HG03521 (cell line): ENCODE measurements around the gene ZDHHC15.
"Not testable (repeated sequence)": the region's sequence is repeated elsewhere in the genome, so short reads cannot be mapped to it uniquely, and the experiment has no call there.

Source experiments
- ATAC-seq: cut with Tn5 transposase; IDR thresholded peaks from one replicate; pipeline ENCODE4 v1.9.1; 2021; ENCODE audit warnings: mild to moderate bottlenecking, moderate library complexity; ENCODE audit not compliant: unreplicated experiment

Gene ZDHHC15, protein sequence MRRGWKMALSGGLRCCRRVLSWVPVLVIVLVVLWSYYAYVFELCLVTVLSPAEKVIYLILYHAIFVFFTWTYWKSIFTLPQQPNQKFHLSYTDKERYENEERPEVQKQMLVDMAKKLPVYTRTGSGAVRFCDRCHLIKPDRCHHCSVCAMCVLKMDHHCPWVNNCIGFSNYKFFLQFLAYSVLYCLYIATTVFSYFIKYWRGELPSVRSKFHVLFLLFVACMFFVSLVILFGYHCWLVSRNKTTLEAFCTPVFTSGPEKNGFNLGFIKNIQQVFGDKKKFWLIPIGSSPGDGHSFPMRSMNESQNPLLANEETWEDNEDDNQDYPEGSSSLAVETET

DNA sequence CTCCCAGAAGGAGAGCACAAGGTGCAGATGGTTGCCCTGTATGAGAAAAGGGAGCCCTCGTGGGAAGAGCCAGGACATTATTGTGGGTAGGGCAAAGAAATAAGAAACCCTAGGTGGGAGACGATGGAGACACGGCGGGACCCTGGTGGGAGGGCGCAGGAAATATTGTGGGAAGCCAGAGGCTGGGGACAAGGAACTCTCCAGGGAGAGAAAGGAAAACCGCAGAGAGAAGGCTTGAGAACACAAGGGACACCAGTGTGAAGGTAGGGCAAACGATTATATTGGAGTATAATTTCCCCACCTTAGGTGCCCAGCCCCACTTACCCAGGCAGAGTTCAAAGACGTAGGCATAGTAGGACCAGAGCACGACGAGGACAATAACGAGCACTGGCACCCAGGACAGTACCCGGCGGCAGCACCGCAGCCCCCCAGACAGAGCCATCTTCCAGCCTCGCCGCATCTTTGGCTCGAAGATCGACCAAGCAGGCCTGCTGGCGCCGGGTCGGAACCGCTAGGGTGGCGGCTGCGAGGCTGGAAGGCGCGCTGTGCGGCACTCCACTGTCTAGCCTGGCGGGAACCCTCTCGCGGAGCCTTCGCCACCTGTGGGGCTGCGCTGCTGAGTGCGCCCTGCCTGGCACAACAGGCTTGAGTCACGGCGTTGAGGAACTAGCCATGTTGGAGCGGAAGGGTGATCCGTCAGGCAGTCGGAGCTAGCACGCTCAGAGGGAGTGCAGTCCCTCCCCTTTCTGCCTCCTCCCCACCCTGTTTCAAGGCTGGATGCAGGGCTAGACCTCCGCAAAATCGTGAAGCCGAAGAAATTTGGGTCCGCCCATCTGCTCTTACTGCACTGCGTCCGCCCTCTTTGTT lies at the start of gene ZDHHC15:
Gene ZDHHC15 (minus strand): TSS at position 473 of the 867 bp plus-strand sequence. CDS start 13 bp downstream, at position 460.
- ATAC-seq, result no peak

DNA sequence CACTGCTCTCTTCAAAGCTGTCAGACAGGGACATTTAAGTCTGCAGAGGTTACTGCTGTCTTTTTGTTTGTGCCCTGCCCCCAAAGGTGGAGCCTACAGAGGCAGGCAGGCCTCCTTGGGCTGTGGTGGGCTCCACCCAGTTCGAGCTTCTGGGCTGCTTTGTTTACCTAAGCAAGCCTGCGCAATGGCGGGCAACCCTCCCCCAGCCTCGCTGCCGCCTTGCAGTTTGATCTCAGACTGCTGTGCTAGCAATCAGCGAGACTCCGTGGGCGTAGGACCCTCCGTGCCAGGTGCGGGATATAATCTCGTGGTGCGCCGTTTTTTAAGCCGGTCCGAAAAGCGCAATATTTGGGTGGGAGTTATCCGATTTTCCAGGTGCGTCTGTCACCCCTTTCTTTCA lies 37.7 kb upstream of the ZDHHC15 start:
- ATAC-seq, result not testable (repeated sequence)

DNA sequence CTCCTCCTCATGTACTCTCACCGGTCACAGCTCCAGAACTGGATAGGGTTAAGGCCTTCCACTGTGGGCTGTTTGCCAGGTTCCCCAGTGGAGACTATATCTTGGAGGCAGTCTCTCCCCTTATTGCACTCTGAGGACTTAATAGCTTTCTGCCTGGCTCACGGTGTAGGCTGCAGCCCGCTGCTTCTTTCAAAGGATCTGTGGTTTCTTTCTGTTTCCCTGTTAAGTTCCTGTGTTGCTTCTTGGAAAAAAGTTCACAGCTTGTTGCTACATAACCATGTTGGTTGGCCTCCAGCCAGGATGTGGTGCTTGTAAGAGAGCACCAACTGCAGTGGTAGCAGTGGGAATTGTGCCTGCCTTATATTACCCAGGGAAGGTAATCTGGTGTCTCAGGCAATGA lies 24.9 kb upstream of the ZDHHC15 start:
- no peak for ATAC-seq

DNA sequence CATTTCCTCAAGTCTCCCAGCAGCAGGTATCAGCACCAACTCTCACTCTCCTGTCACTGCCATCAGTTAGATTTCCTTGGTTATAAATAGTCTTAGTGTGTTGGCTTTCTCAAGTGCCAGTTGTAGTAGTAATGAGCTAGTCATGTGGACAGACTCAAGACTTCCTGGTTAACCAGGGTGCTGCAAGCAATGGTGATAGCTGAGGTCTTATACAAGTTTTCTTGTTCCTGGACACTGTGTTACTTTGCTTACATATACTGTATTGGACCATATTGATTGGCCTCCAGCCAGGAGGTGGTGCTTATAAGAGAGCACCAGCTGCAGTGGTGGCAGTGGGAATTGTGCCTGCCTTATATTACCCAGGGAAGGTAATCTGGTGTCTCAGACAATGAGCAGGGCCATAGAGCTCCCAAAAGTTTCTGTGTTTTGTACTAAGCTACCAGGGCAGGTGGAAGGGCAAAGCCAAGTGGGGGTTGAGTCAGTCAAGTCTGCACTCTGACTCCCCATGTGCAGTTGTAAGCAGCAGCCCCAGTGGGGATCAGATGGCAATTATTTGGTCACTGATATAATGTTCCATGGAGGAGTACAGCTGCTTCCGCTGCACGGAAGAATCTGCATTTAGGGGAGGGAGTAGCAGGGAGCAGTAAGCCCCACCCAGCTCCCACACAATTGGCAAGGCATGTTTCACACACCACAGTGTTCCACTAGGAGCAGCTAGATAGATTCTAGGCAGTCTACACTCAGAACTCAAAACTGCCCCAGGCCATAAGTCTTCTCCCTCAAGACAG lies 24.1 kb upstream of the ZDHHC15 start:
- ATAC-seq, result no peak

DNA sequence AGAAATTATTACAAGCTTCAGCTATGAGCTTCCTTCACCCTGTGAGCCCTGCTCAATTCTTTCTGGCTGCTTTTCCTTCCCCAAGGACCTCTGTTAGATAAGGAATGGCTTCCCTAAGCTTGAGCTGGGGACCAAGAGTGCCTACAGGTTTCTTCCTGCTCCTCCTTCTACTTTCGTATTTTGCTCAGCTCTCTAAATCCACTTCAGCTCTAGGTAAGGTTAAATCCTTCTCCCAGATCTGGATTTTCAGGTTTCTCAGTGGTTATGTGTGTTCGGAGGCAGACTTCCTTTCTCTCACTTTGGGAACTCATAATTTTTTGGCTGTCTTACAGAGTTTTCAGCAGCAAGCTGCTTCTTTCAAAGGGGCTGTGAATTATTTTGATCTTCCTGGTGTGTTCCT lies 21.9 kb upstream of the ZDHHC15 start:
- ATAC-seq, result no peak

DNA sequence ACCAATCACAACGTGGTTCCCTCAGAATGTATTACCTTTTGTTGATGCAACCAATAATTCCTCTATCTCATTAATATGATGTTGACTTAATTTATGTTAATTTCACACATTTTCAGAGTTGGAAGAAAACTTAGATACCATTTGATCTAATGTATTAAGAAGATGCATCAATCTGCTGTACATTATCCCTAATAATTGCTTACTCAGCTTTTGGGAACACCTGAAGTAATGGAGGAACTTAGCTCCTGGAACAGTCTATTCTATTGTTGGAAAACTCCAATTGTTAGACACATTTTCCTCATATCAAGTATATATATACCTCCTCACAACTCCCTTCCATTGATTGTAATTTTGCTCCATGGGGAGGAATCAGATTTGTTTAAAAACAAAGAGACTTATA lies 38.9 kb downstream of the ZDHHC15 start:
- ATAC-seq, result no peak

DNA sequence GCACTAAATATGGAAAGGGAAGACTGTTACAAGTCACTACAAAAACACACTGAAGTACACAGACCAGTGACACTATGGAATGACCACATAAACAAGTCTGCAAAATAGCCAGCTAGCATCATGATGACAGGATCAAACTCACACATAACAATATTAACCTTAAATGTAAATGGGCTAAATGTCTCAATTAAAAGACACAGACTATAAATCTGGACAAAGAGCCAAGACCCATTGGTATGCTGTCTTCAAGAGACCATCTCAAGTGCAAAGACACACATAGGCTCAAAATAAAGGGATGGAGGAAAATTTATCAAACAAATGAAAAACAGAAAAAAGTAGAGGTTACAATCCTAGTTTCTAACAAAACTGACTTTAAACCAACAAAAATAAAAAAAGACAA lies 61.1 kb downstream of the ZDHHC15 start:
- ATAC-seq, result not testable (repeated sequence)

DNA sequence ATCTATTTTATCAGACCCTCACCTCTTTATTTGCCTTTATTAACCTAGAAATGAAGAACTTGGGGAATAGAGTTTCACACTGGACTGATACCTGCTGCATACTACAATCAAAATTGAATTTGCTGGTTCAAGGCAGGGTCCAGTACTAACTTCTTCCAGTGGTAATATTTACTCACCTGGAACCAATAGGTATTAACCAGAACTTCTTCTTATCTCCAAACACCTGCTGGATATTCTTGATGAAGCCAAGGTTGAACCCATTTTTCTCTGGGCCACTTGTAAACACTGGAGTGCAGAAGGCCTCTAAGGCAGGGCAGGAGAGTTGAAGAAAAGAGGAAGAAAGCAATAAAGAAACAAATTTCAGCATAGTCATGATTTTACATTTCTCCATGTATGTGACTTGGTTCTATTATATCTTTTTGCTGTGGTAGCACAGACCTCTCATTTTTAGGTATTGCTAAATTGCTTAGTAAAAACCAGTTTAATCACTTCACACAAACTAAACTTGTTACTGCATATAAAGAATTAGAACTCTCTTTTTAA lies 101.1 kb downstream of the ZDHHC15 start:
- no peak for ATAC-seq

DNA sequence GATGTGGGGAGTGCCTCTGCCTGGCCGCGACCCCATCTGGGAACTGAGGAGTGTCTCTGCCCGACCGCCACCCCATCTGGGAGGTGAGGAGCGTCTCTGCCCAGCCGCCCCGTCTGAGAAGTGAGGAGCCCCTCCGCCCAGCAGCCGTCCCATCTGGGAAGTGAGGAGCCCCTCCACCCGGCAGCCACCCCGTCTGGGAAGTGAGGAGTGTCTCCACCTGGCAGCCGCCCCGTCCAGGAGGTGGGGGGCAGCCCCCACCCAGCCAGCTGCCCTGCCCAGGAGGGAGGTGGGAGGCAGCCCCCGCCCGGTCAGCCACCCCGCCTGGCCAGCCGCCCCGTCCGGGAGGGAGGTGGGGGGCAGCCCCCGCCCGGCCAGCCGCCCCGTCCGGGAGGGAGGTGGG lies 115.7 kb downstream of the ZDHHC15 start:
- ATAC-seq, result not testable (repeated sequence)

DNA sequence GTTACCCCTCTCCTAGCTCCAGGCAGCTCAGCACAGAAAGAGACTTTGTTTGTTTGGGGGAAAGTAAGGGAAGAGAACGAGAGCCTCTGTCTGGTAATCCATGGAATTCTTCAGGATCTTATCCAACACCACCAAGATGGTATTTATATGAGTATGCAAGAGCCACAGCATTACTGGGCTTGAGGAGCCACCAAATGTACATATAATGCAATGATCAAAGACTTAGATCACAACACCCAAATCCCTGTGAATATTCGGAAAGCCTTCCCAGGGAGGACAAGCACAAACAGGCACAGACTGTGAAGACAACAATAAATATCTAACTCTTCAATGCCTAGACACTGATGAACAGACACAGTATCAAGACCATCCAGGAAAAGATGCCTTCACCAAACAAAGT lies 132.4 kb downstream of the ZDHHC15 start:
- ATAC-seq, result no peak

DNA sequence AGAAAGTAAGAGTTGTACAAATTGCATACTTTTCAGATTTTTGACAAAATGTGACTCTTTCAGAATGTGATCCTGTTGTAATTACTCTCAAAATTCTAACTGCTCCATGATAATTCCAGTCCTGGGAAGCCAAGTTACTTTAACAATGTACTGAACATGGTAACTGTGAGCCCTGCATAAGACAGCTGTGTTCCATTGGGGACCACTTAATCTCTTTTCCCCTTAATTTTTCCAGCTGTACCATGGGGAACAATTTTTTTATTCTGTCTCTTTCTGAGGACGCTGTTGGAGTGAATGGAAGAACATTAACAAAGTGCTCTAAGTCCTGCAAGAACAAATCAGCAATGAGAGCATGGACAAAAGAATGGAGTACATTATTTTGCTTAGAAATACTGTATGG lies 153.1 kb downstream of the ZDHHC15 start:
- ATAC-seq, result no peak

DNA sequence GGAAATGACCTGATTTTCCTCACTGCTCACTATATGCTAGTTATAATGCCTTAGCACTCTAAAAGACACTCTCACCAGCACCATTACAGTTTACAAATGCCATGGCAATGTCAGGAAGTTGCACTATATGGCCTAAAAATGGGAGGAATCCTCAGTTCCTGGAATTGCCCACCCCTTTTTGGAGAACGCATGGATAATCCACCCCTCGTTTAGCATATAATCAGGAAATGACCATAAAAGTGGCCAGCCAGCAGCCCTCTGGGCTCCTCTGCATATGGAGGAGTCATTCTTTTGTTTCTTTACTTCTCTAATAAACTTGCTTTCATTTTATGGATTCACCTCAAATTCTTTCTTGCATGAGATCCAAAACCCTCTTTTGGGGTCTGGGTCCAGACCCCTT lies 156.0 kb downstream of the ZDHHC15 start:
- no peak for ATAC-seq

DNA sequence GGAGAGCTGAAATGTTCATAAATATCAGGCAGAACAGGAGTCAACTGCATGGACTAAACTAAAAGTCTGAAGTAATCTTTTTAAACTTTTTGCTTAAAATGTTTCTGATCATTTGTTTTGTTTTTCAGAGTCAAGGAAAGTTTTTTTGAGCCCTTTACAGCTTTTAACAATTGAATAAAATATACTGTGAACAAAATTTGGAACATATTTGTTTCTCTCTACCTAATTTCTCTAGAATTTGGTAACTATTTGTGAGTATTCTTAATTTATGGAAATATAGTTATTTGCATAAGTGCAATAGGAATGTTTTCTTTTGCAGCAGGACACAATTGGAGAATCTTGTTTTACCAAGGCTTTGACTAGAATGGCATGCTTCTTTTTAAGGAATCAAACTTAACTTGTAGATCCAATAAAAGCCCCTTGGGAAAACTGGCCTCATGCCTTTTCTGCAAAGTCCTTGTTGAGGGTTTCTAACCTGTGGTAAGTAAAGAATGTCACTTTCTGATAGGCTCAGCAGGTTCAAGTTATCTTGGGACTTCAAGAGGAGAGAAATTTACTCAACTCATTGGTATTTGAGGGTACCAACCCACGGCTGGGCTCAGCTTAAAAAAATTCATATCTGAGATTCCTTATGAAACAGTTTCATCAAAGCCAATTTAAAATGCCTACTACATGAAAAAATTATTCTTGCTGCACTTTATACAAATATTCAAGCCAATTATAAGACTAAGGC lies 157.4 kb downstream of the ZDHHC15 start:
- ATAC-seq, result no peak

DNA sequence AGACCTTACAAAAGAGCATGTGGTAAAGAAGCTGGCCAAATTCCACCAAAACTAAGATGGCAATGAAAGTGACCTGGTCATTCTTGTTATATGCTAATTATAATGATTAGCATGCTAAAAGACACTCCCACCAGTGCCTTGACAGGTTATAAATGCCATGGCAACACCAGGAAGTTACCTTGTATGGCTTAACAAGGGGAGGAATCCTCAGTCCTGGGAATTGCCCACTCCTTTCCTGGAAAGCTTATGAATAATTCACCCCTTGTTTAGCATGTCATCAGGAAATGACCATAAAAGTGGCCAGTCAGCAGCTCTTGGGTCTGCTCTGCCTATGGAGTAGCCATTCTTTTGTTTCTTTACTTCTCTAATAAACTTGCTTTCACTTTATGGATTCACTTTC lies 161.0 kb downstream of the ZDHHC15 start:
- no peak for ATAC-seq

DNA sequence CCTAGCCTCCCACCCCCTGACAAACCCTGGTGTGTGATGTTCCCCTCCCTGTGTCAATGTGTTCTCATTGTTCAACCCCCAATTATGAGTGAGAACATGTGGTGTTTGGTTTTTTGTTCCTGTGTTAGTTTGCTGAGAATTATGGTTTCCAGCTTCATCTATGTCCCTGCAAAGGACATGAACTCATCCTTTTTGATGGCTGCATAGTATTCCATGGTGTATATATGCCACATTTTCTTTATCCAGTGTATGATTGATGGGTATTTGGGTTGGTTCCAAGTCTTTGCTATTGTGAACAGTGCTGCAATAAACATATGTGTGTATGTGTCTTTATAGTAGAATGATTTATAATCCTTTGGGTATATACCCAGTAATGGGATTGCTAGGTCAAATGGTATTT lies 174.2 kb downstream of the ZDHHC15 start:
- ATAC-seq, result not testable (repeated sequence)

DNA sequence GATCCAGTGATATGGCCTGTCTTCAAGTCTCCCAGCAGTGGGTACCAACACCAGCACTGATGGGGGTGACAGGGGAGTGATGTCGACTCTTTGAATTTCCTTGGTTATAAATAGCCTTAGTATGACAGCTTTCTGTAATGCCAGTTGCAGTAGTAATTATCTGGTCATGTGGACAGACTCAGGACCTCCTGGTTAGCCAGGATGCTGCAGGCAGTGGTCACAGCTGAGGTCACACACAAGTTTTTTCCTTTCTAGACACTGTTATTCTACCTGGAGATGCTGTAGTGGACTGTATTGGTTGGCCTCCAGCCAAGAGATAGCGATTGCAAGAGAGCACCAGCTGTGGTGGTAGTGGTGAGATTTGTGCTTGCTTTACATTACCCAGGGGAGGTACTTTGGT lies 185.3 kb downstream of the ZDHHC15 start:
- no peak for ATAC-seq

DNA sequence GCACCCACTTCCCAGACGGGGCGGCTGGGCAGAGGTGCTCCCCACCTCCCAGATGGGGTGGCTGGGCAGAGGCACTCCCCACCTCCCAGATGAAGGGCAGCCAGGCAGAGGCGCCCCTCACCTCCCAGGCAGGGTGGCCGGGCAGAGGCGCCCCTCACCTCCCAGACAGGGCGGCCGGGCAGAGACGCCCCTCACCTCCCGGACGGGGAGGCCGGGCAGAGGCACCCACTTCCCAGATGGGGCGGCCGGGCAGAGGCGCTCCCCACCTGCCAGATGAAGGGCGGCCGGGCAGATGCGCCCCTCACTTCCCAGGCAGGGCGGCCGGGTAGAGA lies 187.7 kb downstream of the ZDHHC15 start:
- ATAC-seq, result no peak

DNA sequence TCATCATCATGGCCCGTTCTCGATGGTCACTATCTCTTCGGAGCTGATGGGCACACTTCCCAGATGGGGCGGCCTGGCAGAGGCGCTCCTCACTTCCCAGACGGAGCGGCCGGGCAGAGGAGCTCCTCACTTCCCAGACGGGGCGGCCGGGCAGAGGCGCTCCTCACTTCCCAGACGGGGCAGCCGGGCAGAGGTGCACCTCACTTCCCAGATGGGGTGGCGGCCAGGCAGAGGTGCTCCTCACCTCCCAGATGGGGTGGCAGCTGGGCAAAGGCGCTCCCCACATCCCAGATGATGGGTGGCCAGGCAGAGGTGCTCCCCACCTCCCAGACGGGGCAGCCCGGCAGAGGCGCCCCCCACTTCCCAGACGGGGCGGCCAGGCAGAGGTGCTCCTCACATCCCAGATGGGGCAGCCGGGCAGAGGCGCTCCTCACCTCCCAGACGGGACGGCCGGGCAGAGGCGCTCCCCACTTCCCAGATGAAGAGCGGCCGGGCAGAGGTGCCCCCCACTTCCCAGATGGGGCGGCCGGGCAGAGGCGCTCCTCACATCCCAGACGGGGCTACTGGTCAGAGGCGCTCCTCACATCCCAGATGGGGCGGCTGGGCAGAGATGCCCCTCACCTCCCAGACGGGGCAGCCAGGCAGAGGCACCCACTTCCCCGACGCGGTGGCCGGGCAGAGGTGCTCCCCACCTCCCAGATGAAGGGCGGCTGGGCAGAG lies 188.3 kb downstream of the ZDHHC15 start:
- ATAC-seq, result not testable (repeated sequence)

DNA sequence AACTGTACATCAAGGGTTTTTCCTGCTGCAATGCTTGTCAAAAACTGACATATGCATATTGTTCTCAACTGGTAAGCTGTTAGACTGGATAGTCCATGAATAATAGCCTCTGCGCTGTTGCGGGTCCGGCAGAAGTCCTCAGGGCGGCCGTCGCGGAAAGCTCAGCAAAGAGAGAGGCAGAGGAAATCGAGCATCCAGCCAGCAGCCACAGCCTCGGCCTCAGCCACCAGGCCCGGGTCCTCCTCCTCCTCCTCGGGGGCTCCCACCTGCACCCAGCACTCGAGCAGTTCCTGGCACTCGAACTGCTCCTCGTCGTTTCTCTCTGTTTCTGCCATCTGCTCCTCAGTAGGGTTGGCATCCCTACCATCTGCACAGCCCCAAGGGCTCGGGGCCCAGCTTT lies 195.2 kb downstream of the ZDHHC15 start:
- ATAC-seq, result no peak
